ENCODE results near the gene ALDH3A2. TPM values are rescaled to one million over a fixed set of nuclear protein-coding genes. Genes with fewer than 3 reads are reported as not detected.
"Not testable (repeated sequence)": the region's sequence is repeated elsewhere in the genome, so short reads cannot be mapped to it uniquely, and the experiment has no call there.

The ALDH3A2 gene
- total and polyA plus RNA-seq, 4 donors, result 62.6 to 116 (median 89.6) TPM

GRCh38 chr17:19659366-19660177 lies 11.0 kb downstream of the ALDH3A2 start:
- Histone ChIP-seq H3K36me3 (ENCODE audit: control insufficient read depth, insufficient read depth, low read length) (peaks cover 8% of the 10 kb centered on the region), H3K27ac (ENCODE audit: low read depth, low read length) (no peak overlapping the region), H3K9me3 (ENCODE audit: control insufficient read depth, insufficient read depth, low read length) (no peaks in the 10 kb centered on the region), H3K4me3 (ENCODE audit: low read depth, low read length) (no peak overlapping the region), H3K4me1 (ENCODE audit: control insufficient read depth, insufficient read depth, low read length) (no peaks in the 10 kb centered on the region), H3K27me3 (ENCODE audit: control insufficient read depth, insufficient read depth, low read length) (no peaks in the 10 kb centered on the region)
- no peak for DNase-seq (ENCODE audit: low read depth in 4 of 6, low spot score in 6 of 6)
- WGBS (ENCODE audit: insufficient coverage), result 90% methylated on average over 7 of the region's 7 CpGs

GRCh38 chr17:19660219-19660870 lies 11.8 kb downstream of the ALDH3A2 start:
- Histone ChIP-seq H3K36me3 (ENCODE audit: control insufficient read depth, insufficient read depth, low read length) (peaks cover 10% of the 10 kb centered on the region), H3K27me3 (ENCODE audit: control insufficient read depth, insufficient read depth, low read length) (no peaks in the 10 kb centered on the region), H3K9me3 (ENCODE audit: control insufficient read depth, insufficient read depth, low read length) (no peaks in the 10 kb centered on the region), H3K4me1 (ENCODE audit: control insufficient read depth, insufficient read depth, low read length) (no peaks in the 10 kb centered on the region), H3K27ac (ENCODE audit: low read depth, low read length) (no peak overlapping the region), H3K4me3 (ENCODE audit: low read depth, low read length) (no peak overlapping the region)
- no peak for DNase-seq (ENCODE audit: low read depth in 4 of 6, low spot score in 6 of 6)
- WGBS (ENCODE audit: insufficient coverage), result 78% methylated on average over 5 of the region's 6 CpGs

- WGBS (ENCODE audit: insufficient coverage), result 100% methylated on average over 1 of the region's 3 CpGs
- Histone ChIP-seq H3K4me1 (ENCODE audit: control insufficient read depth, insufficient read depth, low read length) (no peaks in the 10 kb centered on the region), H3K27me3 (ENCODE audit: control insufficient read depth, insufficient read depth, low read length) (no peaks in the 10 kb centered on the region), H3K36me3 (ENCODE audit: control insufficient read depth, insufficient read depth, low read length) (peaks cover 15% of the 10 kb centered on the region), H3K27ac (ENCODE audit: low read depth, low read length) (no peak overlapping the region), H3K9me3 (ENCODE audit: control insufficient read depth, insufficient read depth, low read length) (no peaks in the 10 kb centered on the region), H3K4me3 (ENCODE audit: low read depth, low read length) (no peak overlapping the region)
- DNase-seq (ENCODE audit: low read depth in 4 of 6, low spot score in 6 of 6), result no peak
Measured at GRCh38 chr17:19661121-19661520, 12.6 kb downstream of the ALDH3A2 start.

- Histone ChIP-seq H3K4me3 (ENCODE audit: low read depth, low read length) (no peak overlapping the region), H3K27me3 (ENCODE audit: control insufficient read depth, insufficient read depth, low read length) (no peaks in the 10 kb centered on the region), H3K27ac (ENCODE audit: low read depth, low read length) (no peak overlapping the region), H3K9me3 (ENCODE audit: control insufficient read depth, insufficient read depth, low read length) (no peaks in the 10 kb centered on the region), H3K4me1 (ENCODE audit: control insufficient read depth, insufficient read depth, low read length) (no peaks in the 10 kb centered on the region), H3K36me3 (ENCODE audit: control insufficient read depth, insufficient read depth, low read length) (peaks cover 13% of the 10 kb centered on the region)
- 88% methylated on average over 3 of the region's 6 CpGs for WGBS (ENCODE audit: insufficient coverage)
- no peak for DNase-seq (ENCODE audit: low read depth in 4 of 6, low spot score in 6 of 6)
Measured at GRCh38 chr17:19663097-19663496, 14.5 kb downstream of the ALDH3A2 start.

- H3K4me3 ChIP-seq (ENCODE audit: low read depth, low read length), result no peak overlapping the region
- no peak overlapping the region for H3K27ac ChIP-seq (ENCODE audit: low read depth, low read length)
- no peak for DNase-seq (ENCODE audit: low read depth in 4 of 6, low spot score in 6 of 6)
- no peaks in the 10 kb centered on the region for H3K27me3 ChIP-seq (ENCODE audit: control insufficient read depth, insufficient read depth, low read length)
- H3K9me3 ChIP-seq (ENCODE audit: control insufficient read depth, insufficient read depth, low read length), result no peaks in the 10 kb centered on the region
- WGBS (ENCODE audit: insufficient coverage), result 79% methylated on average over 4 of the region's 5 CpGs
- no peaks in the 10 kb centered on the region for H3K4me1 ChIP-seq (ENCODE audit: control insufficient read depth, insufficient read depth, low read length)
- H3K36me3 ChIP-seq (ENCODE audit: control insufficient read depth, insufficient read depth, low read length), result peaks cover 16% of the 10 kb centered on the region
Measured at GRCh38 chr17:19664136-19664820, 15.7 kb downstream of the ALDH3A2 start.

GRCh38 chr17:19664821-19665181 lies 16.2 kb downstream of the ALDH3A2 start:
- no peak overlapping the region for H3K27ac ChIP-seq (ENCODE audit: low read depth, low read length)
- DNase-seq (ENCODE audit: low read depth in 4 of 6, low spot score in 6 of 6), result no peak
- H3K27me3 ChIP-seq (ENCODE audit: control insufficient read depth, insufficient read depth, low read length), result no peaks in the 10 kb centered on the region
- H3K36me3 ChIP-seq (ENCODE audit: control insufficient read depth, insufficient read depth, low read length), result peaks cover 19% of the 10 kb centered on the region
- WGBS (ENCODE audit: insufficient coverage), result no CpG with 5 or more reads among the region's 4 CpGs
- no peaks in the 10 kb centered on the region for H3K9me3 ChIP-seq (ENCODE audit: control insufficient read depth, insufficient read depth, low read length)
- H3K4me3 ChIP-seq (ENCODE audit: low read depth, low read length), result no peak overlapping the region
- H3K4me1 ChIP-seq (ENCODE audit: control insufficient read depth, insufficient read depth, low read length), result no peaks in the 10 kb centered on the region

- not testable (repeated sequence) for H3K27me3 ChIP-seq (ENCODE audit: control insufficient read depth, insufficient read depth, low read length); H3K4me1 ChIP-seq (ENCODE audit: control insufficient read depth, insufficient read depth, low read length); DNase-seq (ENCODE audit: low read depth in 4 of 6, low spot score in 6 of 6); H3K27ac ChIP-seq (ENCODE audit: low read depth, low read length); H3K9me3 ChIP-seq (ENCODE audit: control insufficient read depth, insufficient read depth, low read length); H3K4me3 ChIP-seq (ENCODE audit: low read depth, low read length)
- WGBS (ENCODE audit: insufficient coverage), result 100% methylated on average over 2 of the region's 7 CpGs
- peaks cover 27% of the 10 kb centered on the region for H3K36me3 ChIP-seq (ENCODE audit: control insufficient read depth, insufficient read depth, low read length)
Measured at GRCh38 chr17:19669680-19670079, 21.1 kb downstream of the ALDH3A2 start.

- no peak overlapping the region for H3K27ac ChIP-seq (ENCODE audit: low read depth, low read length)
Measured at GRCh38 chr17:19670908-19671307, 22.4 kb downstream of the ALDH3A2 start.

GRCh38 chr17:19671433-19671832 lies 22.9 kb downstream of the ALDH3A2 start:
- Histone ChIP-seq H3K36me3 (ENCODE audit: control insufficient read depth, insufficient read depth, low read length) (peaks cover 24% of the 10 kb centered on the region), H3K4me3 (ENCODE audit: low read depth, low read length) (no peak overlapping the region), H3K9me3 (ENCODE audit: control insufficient read depth, insufficient read depth, low read length) (no peaks in the 10 kb centered on the region), H3K27me3 (ENCODE audit: control insufficient read depth, insufficient read depth, low read length) (no peaks in the 10 kb centered on the region), H3K4me1 (ENCODE audit: control insufficient read depth, insufficient read depth, low read length) (no peaks in the 10 kb centered on the region), H3K27ac (ENCODE audit: low read depth, low read length) (no peak overlapping the region)
- no peak for DNase-seq (ENCODE audit: low read depth in 4 of 6, low spot score in 6 of 6)
- 25% methylated on average over 2 of the region's 4 CpGs for WGBS (ENCODE audit: insufficient coverage)

More at GRCh38 chr17:19670908-19671307, 22.4 kb downstream of the ALDH3A2 start:
- WGBS (ENCODE audit: insufficient coverage), result 61% methylated on average over 2 of the region's 2 CpGs
- DNase-seq (ENCODE audit: low read depth in 4 of 6, low spot score in 6 of 6), result no peak
- Histone ChIP-seq H3K4me1 (ENCODE audit: control insufficient read depth, insufficient read depth, low read length) (no peaks in the 10 kb centered on the region), H3K4me3 (ENCODE audit: low read depth, low read length) (no peak overlapping the region), H3K9me3 (ENCODE audit: control insufficient read depth, insufficient read depth, low read length) (no peaks in the 10 kb centered on the region), H3K36me3 (ENCODE audit: control insufficient read depth, insufficient read depth, low read length) (peaks cover 24% of the 10 kb centered on the region), H3K27me3 (ENCODE audit: control insufficient read depth, insufficient read depth, low read length) (no peaks in the 10 kb centered on the region)
